Fibroblast of the aortic adventitia (primary cell): ENCODE results near the gene INTS11. TPM values are rescaled to one million over a fixed set of nuclear protein-coding genes. Genes with fewer than 3 reads are reported as not detected.

Experiments used
- DNase-seq: peaks from one replicate; pipeline ENCODE4 v3.0.0-alpha.2; 2010; ENCODE audit warnings: low read depth
- H3K4me3 ChIP-seq: 2 replicates; pipeline ENCODE4 v1.5.1; 2011; ENCODE audit warnings: low read depth, mild to moderate bottlenecking, control low read depth, low read length, moderate library complexity
- total RNA-seq: library from RNA; depleted of rRNA; stranded (reverse); fragments of >200 nt; gene quantifications from 2 replicates; pipeline ENCODE4 v1.2.3, GENCODE V29; 2012; ENCODE audit warnings: low replicate concordance
- TF ChIP-seq, protein P1 (sequence below): IDR thresholded peaks from 2 replicates; pipeline ENCODE4 v1.5.1; 2011; ENCODE audit warnings: mild to moderate bottlenecking, low read length, control low read depth, inconsistent platforms; ENCODE audit not compliant: insufficient read depth

Gene INTS11
- total RNA-seq, 1 donor, result 53.1 TPM

DNA sequence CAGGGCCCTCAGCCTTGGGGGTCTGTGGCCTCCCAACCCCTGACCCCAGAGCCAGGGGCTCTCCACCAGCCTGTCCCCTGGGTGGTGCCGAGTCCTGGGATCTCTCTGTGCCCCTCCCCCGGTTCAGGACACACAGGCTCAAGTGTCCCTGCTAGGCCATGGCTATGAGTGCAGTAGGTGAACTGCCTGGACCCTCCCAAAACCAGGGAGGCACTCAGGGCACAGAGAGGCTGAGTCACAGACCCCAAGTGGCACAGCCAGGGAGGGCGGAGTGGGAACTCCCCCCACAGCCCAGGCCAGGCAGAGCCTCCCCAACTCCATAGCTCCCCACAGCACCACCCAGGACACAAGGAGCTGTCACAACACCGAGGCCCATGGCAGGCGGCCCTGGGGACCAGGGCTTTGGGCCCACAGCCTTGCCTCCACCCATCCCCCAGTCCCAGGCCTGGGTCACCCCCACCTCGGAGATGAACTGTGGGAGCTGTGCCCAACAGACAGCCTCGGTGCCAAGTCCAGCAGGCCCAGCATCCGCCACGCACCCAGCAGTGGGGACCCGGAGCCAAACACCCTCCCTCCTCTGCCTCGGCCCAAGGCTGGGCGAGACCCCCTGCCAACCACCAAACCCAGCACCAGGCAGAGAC lies 21.5 kb upstream of the INTS11 start:
- TF ChIP-seq, protein P1, sequence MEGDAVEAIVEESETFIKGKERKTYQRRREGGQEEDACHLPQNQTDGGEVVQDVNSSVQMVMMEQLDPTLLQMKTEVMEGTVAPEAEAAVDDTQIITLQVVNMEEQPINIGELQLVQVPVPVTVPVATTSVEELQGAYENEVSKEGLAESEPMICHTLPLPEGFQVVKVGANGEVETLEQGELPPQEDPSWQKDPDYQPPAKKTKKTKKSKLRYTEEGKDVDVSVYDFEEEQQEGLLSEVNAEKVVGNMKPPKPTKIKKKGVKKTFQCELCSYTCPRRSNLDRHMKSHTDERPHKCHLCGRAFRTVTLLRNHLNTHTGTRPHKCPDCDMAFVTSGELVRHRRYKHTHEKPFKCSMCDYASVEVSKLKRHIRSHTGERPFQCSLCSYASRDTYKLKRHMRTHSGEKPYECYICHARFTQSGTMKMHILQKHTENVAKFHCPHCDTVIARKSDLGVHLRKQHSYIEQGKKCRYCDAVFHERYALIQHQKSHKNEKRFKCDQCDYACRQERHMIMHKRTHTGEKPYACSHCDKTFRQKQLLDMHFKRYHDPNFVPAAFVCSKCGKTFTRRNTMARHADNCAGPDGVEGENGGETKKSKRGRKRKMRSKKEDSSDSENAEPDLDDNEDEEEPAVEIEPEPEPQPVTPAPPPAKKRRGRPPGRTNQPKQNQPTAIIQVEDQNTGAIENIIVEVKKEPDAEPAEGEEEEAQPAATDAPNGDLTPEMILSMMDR, result no peak
- H3K4me3 ChIP-seq, result peak overlapping the region; percentile 37

DNA sequence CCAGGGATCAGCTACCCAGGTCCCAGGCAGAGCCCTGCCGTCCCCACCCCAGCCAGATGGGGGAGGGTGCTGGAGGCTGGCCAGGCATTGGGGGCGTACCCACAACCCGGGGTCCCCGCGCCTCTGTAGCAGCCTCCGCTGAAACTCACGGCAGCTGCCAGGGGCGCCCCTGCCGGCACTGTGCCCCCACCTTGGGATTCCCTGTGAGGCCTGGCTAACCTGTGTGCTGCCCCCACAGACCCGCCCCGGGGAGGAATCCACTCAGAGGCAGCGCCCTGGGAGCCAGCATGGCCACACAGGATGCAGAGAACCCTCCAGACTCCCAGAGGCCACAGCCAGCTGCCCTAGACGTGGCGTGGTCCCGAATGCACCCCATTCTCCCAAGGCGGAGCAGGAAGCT lies 20.9 kb upstream of the INTS11 start:
- no peak for DNase-seq
- peak overlapping the region; percentile 17 for H3K4me3 ChIP-seq
- TF ChIP-seq, protein P1, result peak; percentile 4

More for the DNA sequence above, 21.5 kb upstream of the INTS11 start:
- DNase-seq, result no peak

GRCh38 chr1:1344655-1345361 lies 20.3 kb upstream of the INTS11 start:
- peak overlapping the region; percentile 17 for H3K4me3 ChIP-seq
- DNase-seq, result peak; percentile 58
- TF ChIP-seq, protein P1, result peak; percentile 57

- H3K4me3 ChIP-seq, result no peak overlapping the region
- DNase-seq, result no peak
Measured at GRCh38 chr1:1343811-1344421, 19.5 kb upstream of the INTS11 start.

GRCh38 chr1:1342584-1343115 lies 18.2 kb upstream of the INTS11 start:
- H3K4me3 ChIP-seq, result no peak overlapping the region
- DNase-seq, result no peak
- TF ChIP-seq, protein P1, result no peak

More at GRCh38 chr1:1343811-1344421, 19.5 kb upstream of the INTS11 start:
- TF ChIP-seq, protein P1, result no peak

DNA sequence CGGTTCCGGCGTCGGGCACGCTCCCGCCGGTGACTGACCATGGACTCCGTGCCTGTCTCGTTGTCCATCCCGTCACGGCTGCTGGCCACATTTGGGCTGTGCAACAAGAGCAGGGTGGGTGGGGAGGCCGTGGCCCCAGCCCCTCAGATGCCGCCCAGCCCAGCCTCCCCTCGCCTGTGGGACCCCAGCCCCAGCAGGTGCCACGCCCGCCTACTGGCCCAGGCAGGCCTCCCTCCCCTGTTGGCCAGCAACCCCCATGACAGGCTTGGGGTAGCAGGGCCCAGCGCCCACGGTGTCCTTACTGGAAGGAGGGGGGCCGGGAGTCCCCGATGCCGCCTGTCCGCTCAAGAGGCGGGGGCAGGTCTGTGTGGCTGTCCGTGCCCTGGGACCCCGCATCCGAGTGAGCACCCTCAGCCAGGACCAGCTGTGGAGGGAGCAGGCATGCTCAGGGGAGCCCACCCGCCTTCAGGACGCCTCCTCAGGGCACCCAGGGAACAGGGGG lies 17.7 kb upstream of the INTS11 start:
- no peak for DNase-seq
- TF ChIP-seq, protein P1, result no peak
- no peak overlapping the region for H3K4me3 ChIP-seq
